ENCODE results near the gene VIPR2.
A peak's percentile ranks its signal among the peaks of the same experiment; 100 is the strongest.

Gene VIPR2

DNA sequence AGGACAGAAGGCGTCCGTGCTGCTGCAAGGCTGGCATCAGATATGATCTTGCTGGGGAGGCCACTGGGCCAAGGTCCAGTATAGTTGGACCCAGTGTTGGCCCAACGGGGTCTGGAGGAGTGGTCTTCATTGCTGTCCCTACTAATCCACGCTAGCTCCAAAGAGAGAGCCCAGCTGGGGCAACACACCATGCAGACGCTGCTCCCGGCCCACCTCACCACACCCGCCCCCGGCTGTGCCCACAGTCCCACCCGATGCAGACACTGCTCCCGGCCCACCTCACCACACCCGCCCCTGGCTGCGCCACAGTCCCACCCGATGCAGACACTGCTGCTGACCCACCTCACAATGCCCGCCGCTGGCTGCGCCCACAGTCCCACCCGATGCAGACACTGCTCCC lies 121.5 kb downstream of the VIPR2 start:
- H3K4me1 ChIP-seq (ENCODE audit: control insufficient read depth, insufficient read depth, low read length) = no peaks in the 10 kb centered on the region
- no peak overlapping the region for H3K9ac ChIP-seq (ENCODE audit: low read length)
- peaks cover 11% of the 10 kb centered on the region for H3K27me3 ChIP-seq (replicated peaks; ENCODE audit: control insufficient read depth, insufficient read depth, low read length)
- no peak overlapping the region for H3K4me3 ChIP-seq (ENCODE audit: low read length)
- H3K9me3 ChIP-seq (ENCODE audit: control insufficient read depth, low read length) = no peaks in the 10 kb centered on the region
- no peak for DNase-seq (ENCODE audit: low read depth)
- no peaks in the 10 kb centered on the region for H3K36me3 ChIP-seq (ENCODE audit: control insufficient read depth, insufficient read depth, low read length, severe bottlenecking)

- H3K9me3 ChIP-seq (ENCODE audit: control insufficient read depth, low read length) = no peaks in the 10 kb centered on the region
- no peaks in the 10 kb centered on the region for H3K36me3 ChIP-seq (ENCODE audit: control insufficient read depth, insufficient read depth, low read length, severe bottlenecking)
- no peak for DNase-seq (ENCODE audit: low read depth)
- H3K27me3 ChIP-seq (replicated peaks; ENCODE audit: control insufficient read depth, insufficient read depth, low read length) = peaks cover 5% of the 10 kb centered on the region
- H3K4me3 ChIP-seq (ENCODE audit: low read length) = no peak overlapping the region
- no peaks in the 10 kb centered on the region for H3K4me1 ChIP-seq (ENCODE audit: control insufficient read depth, insufficient read depth, low read length)
- no peak overlapping the region for H3K9ac ChIP-seq (ENCODE audit: low read length)
Observed at GRCh38 chr7:159022238-159022993, 122.3 kb downstream of the VIPR2 start.

DNA sequence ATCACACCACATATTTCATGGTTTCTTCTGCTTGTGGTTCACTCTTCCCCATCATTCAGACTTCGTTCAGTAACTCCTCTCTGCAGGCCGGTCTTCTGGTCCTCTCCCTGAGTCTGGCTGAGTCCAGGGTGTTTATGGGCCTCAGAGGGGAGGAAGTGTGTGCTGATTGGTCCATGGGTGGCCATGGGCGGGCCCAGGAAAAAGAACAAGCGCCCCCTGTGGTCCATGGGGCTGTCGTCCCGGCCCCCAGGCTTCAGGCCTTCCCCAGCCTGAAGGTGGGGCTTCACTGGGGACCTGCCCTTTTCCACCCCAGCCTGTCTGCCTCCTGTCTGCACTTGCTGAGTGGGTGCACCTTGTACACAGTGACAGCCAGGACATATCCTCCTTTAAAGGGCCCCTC lies 123.7 kb downstream of the VIPR2 start:
- no peaks in the 10 kb centered on the region for H3K36me3 ChIP-seq (ENCODE audit: control insufficient read depth, insufficient read depth, low read length, severe bottlenecking)
- no peaks in the 10 kb centered on the region for H3K9me3 ChIP-seq (ENCODE audit: control insufficient read depth, low read length)
- H3K4me1 ChIP-seq (ENCODE audit: control insufficient read depth, insufficient read depth, low read length) = no peaks in the 10 kb centered on the region
- DNase-seq (ENCODE audit: low read depth) = no peak
- H3K27me3 ChIP-seq (replicated peaks; ENCODE audit: control insufficient read depth, insufficient read depth, low read length) = peaks cover 5% of the 10 kb centered on the region
- H3K4me3 ChIP-seq (ENCODE audit: low read length) = no peak overlapping the region
- no peak overlapping the region for H3K9ac ChIP-seq (ENCODE audit: low read length)

DNA sequence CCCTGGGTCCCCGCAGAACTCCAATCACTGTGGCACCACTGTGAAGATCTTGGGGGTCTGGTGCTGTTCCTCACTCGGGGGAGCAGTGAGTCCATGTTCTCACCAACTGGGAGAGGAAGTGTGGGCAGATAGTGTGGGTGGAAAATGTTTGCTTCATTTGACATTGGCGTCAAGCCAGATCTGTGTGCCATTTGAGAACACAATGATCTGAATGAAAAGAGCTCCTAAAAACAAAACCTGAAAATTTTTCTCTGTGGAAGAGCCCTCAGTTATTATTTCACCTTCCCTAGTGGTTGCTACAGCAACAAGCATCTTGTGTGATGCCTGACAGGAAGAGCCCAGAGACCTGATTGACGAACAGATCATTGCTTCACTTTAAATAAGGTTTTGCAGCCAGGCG lies 125.6 kb downstream of the VIPR2 start:
- peaks cover 9% of the 10 kb centered on the region for H3K4me1 ChIP-seq (ENCODE audit: control insufficient read depth, insufficient read depth, low read length)

GRCh38 chr7:159017741-159018140 lies 126.9 kb downstream of the VIPR2 start:
- no peaks in the 10 kb centered on the region for H3K27me3 ChIP-seq (replicated peaks; ENCODE audit: control insufficient read depth, insufficient read depth, low read length)

More for the DNA sequence above, 125.6 kb downstream of the VIPR2 start:
- no peak for DNase-seq (ENCODE audit: low read depth)
- Histone ChIP-seq H3K9me3 (ENCODE audit: control insufficient read depth, low read length) (no peaks in the 10 kb centered on the region), H3K36me3 (ENCODE audit: control insufficient read depth, insufficient read depth, low read length, severe bottlenecking) (no peaks in the 10 kb centered on the region), H3K27me3 (replicated peaks; ENCODE audit: control insufficient read depth, insufficient read depth, low read length) (no peaks in the 10 kb centered on the region), H3K4me3 (ENCODE audit: low read length) (no peak overlapping the region), H3K9ac (ENCODE audit: low read length) (no peak overlapping the region)

DNA sequence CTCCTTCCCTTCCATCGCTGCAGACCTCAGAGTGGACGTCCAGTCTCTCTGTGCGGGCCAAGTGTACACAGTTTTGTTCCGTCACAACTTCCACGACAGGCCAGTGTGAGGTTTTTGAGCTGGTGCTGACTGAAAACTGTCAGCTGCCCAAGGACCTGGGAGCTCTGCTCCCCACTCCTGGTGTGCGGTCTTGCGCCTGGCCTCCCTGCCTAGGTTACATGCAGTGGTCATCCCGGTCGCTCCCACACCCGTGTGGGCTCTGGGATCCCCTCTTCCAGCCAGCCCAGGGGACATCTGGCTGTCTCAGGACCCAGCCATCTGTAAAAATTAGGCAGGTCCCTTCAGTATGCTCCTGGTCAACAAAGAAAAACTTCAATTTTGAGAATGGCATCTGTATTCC lies 127.5 kb downstream of the VIPR2 start:
- H3K9me3 ChIP-seq (ENCODE audit: control insufficient read depth, low read length) = no peaks in the 10 kb centered on the region
- peaks cover 9% of the 10 kb centered on the region for H3K4me1 ChIP-seq (ENCODE audit: control insufficient read depth, insufficient read depth, low read length)
- no peak for DNase-seq (ENCODE audit: low read depth)
- no peak overlapping the region for H3K9ac ChIP-seq (ENCODE audit: low read length)
- H3K4me3 ChIP-seq (ENCODE audit: low read length) = no peak overlapping the region
- no peaks in the 10 kb centered on the region for H3K36me3 ChIP-seq (ENCODE audit: control insufficient read depth, insufficient read depth, low read length, severe bottlenecking)
- no peaks in the 10 kb centered on the region for H3K27me3 ChIP-seq (replicated peaks; ENCODE audit: control insufficient read depth, insufficient read depth, low read length)

More at GRCh38 chr7:159017741-159018140, 126.9 kb downstream of the VIPR2 start:
- Histone ChIP-seq H3K4me3 (ENCODE audit: low read length) (no peak overlapping the region), H3K9me3 (ENCODE audit: control insufficient read depth, low read length) (no peaks in the 10 kb centered on the region), H3K4me1 (ENCODE audit: control insufficient read depth, insufficient read depth, low read length) (peaks cover 9% of the 10 kb centered on the region), H3K9ac (ENCODE audit: low read length) (no peak overlapping the region), H3K36me3 (ENCODE audit: control insufficient read depth, insufficient read depth, low read length, severe bottlenecking) (no peaks in the 10 kb centered on the region)
- DNase-seq (ENCODE audit: low read depth) = no peak

DNA sequence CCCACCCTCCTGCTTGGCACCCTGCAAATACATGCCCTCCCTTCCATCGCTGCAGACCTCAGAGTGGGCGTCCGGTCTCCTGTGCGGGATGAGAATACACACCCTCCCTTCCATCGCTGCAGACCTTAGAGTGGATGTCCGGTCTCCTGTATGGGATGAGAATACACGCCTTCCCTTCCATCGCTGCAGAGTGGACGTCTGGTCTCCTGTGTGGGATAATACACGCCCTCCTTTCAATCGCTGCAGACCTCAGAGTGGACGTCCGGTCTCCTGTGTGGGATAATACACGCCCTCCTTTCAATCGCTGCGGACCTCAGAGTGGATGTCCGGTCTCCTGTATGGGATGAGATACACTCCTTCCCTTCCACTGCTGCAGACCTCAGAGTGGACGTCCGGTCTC lies 128.1 kb downstream of the VIPR2 start:
- no peaks in the 10 kb centered on the region for H3K36me3 ChIP-seq (ENCODE audit: control insufficient read depth, insufficient read depth, low read length, severe bottlenecking)
- no peak for DNase-seq (ENCODE audit: low read depth)
- no peaks in the 10 kb centered on the region for H3K27me3 ChIP-seq (replicated peaks; ENCODE audit: control insufficient read depth, insufficient read depth, low read length)
- H3K9ac ChIP-seq (ENCODE audit: low read length) = no peak overlapping the region
- H3K4me1 ChIP-seq (ENCODE audit: control insufficient read depth, insufficient read depth, low read length) = peaks cover 9% of the 10 kb centered on the region
- no peaks in the 10 kb centered on the region for H3K9me3 ChIP-seq (ENCODE audit: control insufficient read depth, low read length)
- no peak overlapping the region for H3K4me3 ChIP-seq (ENCODE audit: low read length)

GRCh38 chr7:159015454-159016410 lies 128.9 kb downstream of the VIPR2 start:
- DNase-seq (ENCODE audit: low read depth) = peak; percentile 5
- H3K4me1 ChIP-seq (ENCODE audit: control insufficient read depth, insufficient read depth, low read length) = peaks cover 9% of the 10 kb centered on the region
- H3K9ac ChIP-seq (ENCODE audit: low read length) = no peak overlapping the region
- H3K36me3 ChIP-seq (ENCODE audit: control insufficient read depth, insufficient read depth, low read length, severe bottlenecking) = no peaks in the 10 kb centered on the region
- no peak overlapping the region for H3K4me3 ChIP-seq (ENCODE audit: low read length)
- peaks cover 4% of the 10 kb centered on the region for H3K27me3 ChIP-seq (replicated peaks; ENCODE audit: control insufficient read depth, insufficient read depth, low read length)
- H3K9me3 ChIP-seq (ENCODE audit: control insufficient read depth, low read length) = no peaks in the 10 kb centered on the region

DNA sequence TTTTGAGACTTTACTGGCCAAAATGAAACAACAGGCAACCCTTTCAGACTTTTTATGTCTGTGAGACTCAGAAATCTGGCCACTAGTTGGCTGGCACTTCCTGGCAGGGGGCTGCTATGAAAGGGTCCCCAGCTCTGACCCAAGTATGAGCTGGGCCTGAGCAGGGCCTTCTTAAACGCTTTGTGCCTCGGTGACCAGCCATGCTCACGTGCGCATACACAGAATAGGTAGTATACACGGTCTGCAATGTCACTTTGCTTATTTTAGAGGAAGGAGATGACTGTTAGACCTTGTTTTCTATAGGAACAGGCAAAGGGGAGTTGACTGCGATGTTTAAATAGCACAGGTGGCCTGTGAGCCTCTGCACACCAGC lies 129.6 kb downstream of the VIPR2 start:
- no peaks in the 10 kb centered on the region for H3K36me3 ChIP-seq (ENCODE audit: control insufficient read depth, insufficient read depth, low read length, severe bottlenecking)
- no peaks in the 10 kb centered on the region for H3K9me3 ChIP-seq (ENCODE audit: control insufficient read depth, low read length)
- peaks cover 5% of the 10 kb centered on the region for H3K27me3 ChIP-seq (replicated peaks; ENCODE audit: control insufficient read depth, insufficient read depth, low read length)
- no peak overlapping the region for H3K4me3 ChIP-seq (ENCODE audit: low read length)
- DNase-seq (ENCODE audit: low read depth) = no peak
- no peak overlapping the region for H3K9ac ChIP-seq (ENCODE audit: low read length)
- H3K4me1 ChIP-seq (ENCODE audit: control insufficient read depth, insufficient read depth, low read length) = peaks cover 9% of the 10 kb centered on the region

DNA sequence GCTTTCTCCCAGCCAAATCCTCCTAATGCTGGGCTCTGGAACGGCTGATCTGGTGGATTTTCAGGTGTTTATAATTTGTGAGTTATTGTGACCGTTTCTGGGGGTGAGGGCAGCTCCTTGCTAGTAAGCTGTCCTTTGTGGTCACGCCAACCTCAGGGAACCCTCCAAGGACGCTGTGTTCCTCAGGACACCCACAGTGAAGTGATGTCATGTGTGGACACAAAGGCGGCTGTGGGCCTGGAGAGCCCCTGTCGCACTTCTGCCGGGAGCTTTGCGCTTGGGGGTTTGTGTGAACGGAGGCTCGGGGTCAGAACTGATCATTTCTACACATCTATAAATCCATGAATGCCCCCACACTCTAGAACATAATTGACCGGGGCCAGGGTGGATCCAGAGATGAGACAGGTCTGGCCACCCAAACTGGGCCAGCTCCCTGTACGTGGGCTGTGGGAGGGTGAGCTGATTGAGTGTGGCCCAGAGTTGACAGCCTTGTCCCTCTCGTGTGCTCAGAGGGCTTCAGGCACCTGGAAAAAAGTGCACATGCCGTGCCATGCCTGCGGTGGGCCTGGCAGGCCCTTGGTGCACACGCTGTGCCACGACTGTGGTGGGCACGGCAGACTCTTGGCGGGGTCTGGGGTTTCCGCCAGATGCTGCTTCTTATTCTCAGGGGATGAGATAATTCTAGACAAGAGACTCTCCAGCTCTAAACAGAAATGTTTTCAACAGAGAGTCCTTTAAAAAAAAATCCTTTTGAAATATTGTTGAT lies 130.2 kb downstream of the VIPR2 start:
- Histone ChIP-seq H3K27me3 (replicated peaks; ENCODE audit: control insufficient read depth, insufficient read depth, low read length) (peaks cover 7% of the 10 kb centered on the region), H3K4me3 (ENCODE audit: low read length) (no peak overlapping the region), H3K9me3 (ENCODE audit: control insufficient read depth, low read length) (no peaks in the 10 kb centered on the region), H3K4me1 (ENCODE audit: control insufficient read depth, insufficient read depth, low read length) (peaks cover 9% of the 10 kb centered on the region), H3K9ac (ENCODE audit: low read length) (no peak overlapping the region), H3K36me3 (ENCODE audit: control insufficient read depth, insufficient read depth, low read length, severe bottlenecking) (no peaks in the 10 kb centered on the region)
- DNase-seq (ENCODE audit: low read depth) = no peak

DNA sequence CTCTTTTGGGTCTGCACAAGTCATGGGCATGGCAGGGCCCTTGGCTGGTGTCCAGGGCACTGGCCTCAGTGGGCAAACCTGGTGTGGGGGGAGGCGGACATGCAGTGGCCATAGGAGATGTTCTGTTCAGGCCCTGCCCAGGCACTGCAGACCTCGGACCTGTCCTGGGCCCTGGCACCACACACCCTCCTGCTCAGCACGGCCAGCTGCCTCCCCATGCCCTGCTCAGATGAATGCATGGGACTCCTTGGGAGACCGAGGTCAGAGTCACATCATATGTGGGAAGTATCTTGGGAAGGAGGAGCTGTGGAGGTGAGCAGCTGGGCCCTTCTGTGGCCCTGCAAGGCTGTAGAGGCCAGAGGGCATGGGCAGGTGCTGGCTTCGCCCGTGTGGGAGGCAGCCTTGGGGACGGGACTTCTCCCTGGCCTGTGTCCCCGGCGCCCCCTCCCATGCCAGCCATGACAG lies 130.8 kb downstream of the VIPR2 start:
- Histone ChIP-seq H3K27me3 (replicated peaks; ENCODE audit: control insufficient read depth, insufficient read depth, low read length) (peaks cover 13% of the 10 kb centered on the region), H3K9ac (ENCODE audit: low read length) (no peak overlapping the region), H3K36me3 (ENCODE audit: control insufficient read depth, insufficient read depth, low read length, severe bottlenecking) (no peaks in the 10 kb centered on the region), H3K4me3 (ENCODE audit: low read length) (no peak overlapping the region), H3K9me3 (ENCODE audit: control insufficient read depth, low read length) (no peaks in the 10 kb centered on the region), H3K4me1 (ENCODE audit: control insufficient read depth, insufficient read depth, low read length) (peaks cover 9% of the 10 kb centered on the region)
- DNase-seq (ENCODE audit: low read depth) = no peak

Data from adipocyte (in vitro differentiated cells).